Activated naive CD8-positive, alpha-beta T cell treated with anti-CD3 and anti-CD28 coated beads, Interleukin-2, amount 50 U/mL, for 24 hours (primary cell): ENCODE data around the gene NAXE.
A peak's percentile ranks its signal among the peaks of the same experiment; 100 is the strongest.

ENCODE experiments used
- ATAC-seq: fragments of 150-1000 bp; cut with Tn5 transposase; one replicate; pipeline ENCODE4 v1.10.0; 2021
- DNase-seq: peaks from one replicate; pipeline ENCODE4 v3.0.0; 2021
- H3K27ac Mint-ChIP-seq: one replicate; pipeline ENCODE4 v1.8.0; 2021; ENCODE audit warnings: mild to moderate bottlenecking, mixed read lengths
- H3K27me3 Mint-ChIP-seq: one replicate; pipeline ENCODE4 v1.8.0; 2021; ENCODE audit warnings: mixed read lengths
- H3K36me3 Mint-ChIP-seq: one replicate; pipeline ENCODE4 v1.8.0; 2021; ENCODE audit warnings: low read depth, mixed read lengths
- H3K4me1 Mint-ChIP-seq: one replicate; pipeline ENCODE4 v1.8.0; 2021; ENCODE audit warnings: mixed read lengths
- H3K4me3 Mint-ChIP-seq: one replicate; pipeline ENCODE4 v1.8.0; 2021; ENCODE audit warnings: mild to moderate bottlenecking, moderate library complexity, mixed read lengths
- H3K9me3 Mint-ChIP-seq: one replicate; pipeline ENCODE4 v1.8.0; 2021; ENCODE audit warnings: mixed read lengths

Gene NAXE

DNA sequence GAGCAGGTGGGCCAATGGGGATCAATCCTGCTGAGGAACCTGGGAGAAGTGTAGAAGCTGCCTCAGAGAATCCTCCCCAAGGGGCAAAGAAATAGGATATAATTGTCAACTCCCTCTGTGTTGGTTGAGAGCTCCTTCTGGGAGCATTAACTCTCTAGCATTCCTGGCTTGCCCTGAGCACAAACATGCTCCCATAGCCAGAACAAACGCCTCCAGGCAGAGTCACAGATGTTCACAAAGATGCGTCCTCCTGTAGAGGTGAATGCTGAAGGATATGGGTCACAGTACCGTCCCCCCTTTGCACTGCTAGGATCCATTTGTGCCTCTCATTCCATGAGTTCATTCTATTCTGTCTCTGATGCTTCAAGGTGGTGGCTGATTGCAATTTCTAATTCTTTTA, 40.8 kb downstream of the NAXE start:
- H3K27me3 Mint-ChIP-seq: peaks cover 59% of the 10 kb centered on the region
- ATAC-seq: no peak
- no peak for DNase-seq
- H3K4me3 Mint-ChIP-seq: no peak overlapping the region
- H3K4me1 Mint-ChIP-seq: no peaks in the 10 kb centered on the region
- H3K9me3 Mint-ChIP-seq: no peaks in the 10 kb centered on the region
- no peaks in the 10 kb centered on the region for H3K36me3 Mint-ChIP-seq
- no peak overlapping the region for H3K27ac Mint-ChIP-seq

DNA sequence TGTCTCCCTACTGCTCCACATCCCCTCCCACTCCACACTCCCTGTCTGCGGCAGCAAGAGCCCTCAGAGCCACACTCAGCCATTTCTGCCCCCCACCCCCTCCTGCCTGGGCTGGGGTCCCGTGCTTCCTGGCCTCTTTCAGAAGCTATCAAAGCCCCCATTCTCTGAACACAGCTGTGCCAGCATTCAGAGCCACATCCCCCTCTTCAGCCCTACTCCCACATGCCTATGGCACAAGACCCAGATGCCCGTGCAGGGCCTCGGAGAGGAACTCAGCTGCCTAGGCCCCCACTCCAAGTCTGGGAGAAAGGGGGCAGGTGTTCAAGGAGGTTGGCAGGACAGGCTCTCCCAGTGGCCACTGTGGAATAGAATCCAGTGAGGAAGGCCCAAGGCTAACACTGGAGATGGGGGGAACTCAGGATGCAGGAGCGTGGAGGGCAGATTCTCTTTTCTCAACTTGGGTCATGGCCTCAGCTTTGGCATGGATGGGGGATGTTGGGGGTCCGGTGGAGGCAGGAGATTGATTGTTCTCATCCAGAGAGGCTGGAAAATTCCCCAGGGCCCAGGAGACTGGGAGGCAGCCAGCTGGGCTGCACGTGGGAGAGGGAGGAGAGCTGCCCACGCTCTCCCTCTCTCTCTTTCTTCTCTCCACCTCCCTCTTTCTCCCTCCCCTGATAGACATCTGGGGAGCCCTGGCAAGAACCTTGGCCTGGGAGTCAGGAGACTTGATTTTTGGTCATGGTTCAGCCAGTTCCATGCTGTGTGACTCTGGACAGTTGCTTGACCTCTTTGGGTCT, 46.8 kb downstream of the NAXE start:
- Mint-ChIP-seq H3K27ac (no peak overlapping the region), H3K36me3 (no peaks in the 10 kb centered on the region), H3K4me3 (no peak overlapping the region), H3K9me3 (no peaks in the 10 kb centered on the region), H3K27me3 (peaks cover 70% of the 10 kb centered on the region), H3K4me1 (peaks cover 17% of the 10 kb centered on the region)
- DNase-seq: no peak
- no peak for ATAC-seq

DNA sequence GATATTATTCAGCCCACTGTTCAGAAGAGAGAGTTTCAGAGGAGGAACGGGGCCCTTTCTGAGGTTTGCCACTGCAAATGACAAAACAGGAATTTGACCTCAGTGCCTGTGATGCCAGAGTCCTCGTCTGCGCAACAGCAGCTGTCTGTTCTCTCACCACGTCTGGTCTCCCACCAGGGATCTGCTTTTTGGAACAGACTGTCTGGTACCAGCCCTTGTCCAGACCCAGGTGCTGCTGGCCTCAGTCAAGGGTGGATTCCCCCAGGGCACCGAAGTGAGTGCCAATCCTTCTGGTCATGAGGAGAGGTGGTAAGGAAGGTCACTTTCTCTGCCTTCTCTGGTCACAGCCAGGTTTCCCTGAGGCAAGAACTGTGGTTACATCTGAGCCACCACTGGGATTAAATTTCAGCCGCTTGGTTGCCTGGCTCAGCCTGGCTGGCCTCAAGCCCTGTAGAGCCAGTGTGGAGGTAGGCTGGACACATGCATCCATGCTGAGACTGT, 48.1 kb downstream of the NAXE start:
- DNase-seq (no peak), ATAC-seq (no peak)
- H3K9me3 Mint-ChIP-seq: no peaks in the 10 kb centered on the region
- no peak overlapping the region for H3K4me3 Mint-ChIP-seq
- H3K4me1 Mint-ChIP-seq: peaks cover 22% of the 10 kb centered on the region
- H3K27me3 Mint-ChIP-seq: peaks cover 77% of the 10 kb centered on the region
- no peaks in the 10 kb centered on the region for H3K36me3 Mint-ChIP-seq
- no peak overlapping the region for H3K27ac Mint-ChIP-seq

DNA sequence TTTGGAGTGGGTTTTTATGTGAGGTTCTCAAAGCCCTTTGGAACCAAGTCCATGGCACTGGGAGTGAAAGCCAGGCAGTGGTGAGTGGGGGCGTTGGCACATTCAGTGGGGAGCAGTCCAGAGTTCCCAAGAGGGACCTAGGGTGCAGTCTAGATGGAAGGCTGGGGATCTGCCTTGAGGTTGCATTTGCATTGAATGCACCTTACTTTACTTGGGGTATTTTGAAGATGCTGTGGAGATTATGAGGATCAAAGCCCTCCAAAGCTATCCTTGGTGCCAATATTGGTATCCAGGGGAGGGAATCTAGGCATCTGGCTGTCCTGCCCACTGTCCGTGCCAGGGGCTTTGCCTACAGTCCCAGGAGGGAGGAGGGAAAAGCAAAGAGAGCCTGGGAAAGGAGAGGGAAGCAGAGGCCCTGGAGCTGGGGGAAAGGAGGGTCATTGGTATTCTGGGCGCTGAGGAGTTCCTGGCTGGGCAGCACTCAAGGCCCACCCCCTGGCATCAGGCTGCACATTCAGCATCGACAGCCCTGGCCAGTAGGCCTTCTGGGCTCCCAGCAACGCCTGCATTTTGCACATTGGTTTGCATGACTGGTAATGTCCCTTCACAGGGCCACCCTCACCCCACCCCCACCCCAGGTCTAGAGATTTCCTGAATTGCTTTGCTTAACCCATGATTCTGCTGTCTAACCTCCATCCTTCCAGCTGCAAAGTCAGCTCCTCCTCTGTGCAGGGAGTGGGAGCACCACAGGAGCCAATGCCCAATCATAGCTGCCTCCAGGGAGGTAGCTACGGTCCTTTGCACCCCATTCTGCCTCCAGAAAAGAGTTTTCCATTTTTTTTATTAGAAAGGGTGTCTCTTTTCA, 49.5 kb downstream of the NAXE start:
- ATAC-seq (no peak), DNase-seq (no peak)
- Mint-ChIP-seq H3K4me1 (peaks cover 22% of the 10 kb centered on the region), H3K27me3 (peaks cover 82% of the 10 kb centered on the region), H3K4me3 (peak overlapping the region; percentile 35), H3K9me3 (no peaks in the 10 kb centered on the region), H3K36me3 (no peaks in the 10 kb centered on the region), H3K27ac (no peak overlapping the region)

DNA sequence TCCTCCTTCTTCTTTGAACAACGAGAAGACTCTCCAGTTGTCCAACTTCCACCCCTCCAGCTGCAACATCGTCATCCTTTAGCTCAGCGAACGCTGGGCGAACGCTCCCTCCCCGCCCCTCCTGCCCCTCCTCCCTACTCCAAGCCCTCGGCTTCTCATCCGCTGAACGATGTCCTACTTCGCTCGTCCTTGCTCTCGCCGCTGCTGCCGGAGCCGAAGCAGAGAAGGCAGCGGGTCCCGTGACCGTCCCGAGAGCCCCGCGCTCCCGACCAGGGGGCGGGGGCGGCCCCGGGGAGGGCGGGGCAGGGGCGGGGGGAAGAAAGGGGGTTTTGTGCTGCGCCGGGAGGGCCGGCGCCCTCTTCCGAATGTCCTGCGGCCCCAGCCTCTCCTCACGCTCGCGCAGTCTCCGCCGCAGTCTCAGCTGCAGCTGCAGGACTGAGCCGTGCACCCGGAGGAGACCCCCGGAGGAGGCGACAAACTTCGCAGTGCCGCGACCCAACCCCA, 50.2 kb downstream of the NAXE start, which contains the start of gene BCAN:
TSS of gene BCAN (plus strand) at position 357 of the 504 bp plus-strand sequence. CDS start 3,938 bp downstream, outside the sequence.
- Mint-ChIP-seq H3K27me3 (peaks cover 79% of the 10 kb centered on the region), H3K36me3 (no peaks in the 10 kb centered on the region), H3K4me3 (peak within 1 kb of the TSS; percentile 35), H3K27ac (no peak within 1 kb of the TSS), H3K9me3 (no peaks in the 10 kb centered on the region), H3K4me1 (peaks cover 22% of the 10 kb centered on the region)
- no peak for ATAC-seq
- DNase-seq: peak; percentile 23

DNA sequence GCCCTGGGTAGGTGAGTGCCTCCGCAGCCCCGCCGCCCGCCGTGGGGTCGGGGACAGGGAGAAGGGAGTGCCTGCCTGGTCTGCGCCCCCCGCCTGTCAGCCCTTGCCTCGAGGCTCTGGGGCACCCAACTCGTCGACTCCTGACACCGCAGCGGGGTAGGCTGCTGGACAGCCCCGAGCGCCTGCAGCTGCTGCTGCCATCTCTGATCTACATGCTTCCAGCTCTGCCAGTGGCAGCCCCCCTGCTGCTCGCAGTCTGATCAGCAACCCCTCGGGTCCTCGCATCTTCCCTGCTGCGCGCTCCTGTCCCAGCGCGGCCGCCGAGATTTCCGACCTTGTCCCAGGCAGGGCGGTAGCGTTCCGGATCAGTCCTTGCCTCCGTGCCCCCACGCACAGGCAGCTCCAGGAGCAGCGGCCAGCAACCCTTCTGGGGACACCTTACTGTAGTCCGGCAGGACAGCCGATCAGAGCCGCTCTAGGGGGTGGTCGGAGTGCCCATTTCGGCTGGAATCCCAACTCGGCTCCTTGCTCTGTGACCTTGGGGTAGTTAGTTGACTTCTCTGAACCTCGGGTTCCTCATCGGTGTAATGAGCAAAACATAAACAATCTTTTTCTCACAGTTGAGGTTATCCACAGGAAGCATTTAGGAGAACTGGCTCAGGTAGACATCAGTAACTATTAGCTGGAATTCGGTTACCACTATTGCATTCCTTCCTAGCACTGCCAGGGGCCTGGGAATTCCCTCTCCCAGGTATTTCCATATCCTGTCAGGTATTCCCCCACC, 50.9 kb downstream of the NAXE start:
- ATAC-seq: no peak
- Mint-ChIP-seq H3K4me3 (peak overlapping the region; percentile 17), H3K36me3 (no peaks in the 10 kb centered on the region), H3K4me1 (peaks cover 22% of the 10 kb centered on the region), H3K27me3 (peaks cover 85% of the 10 kb centered on the region), H3K9me3 (no peaks in the 10 kb centered on the region), H3K27ac (no peak overlapping the region)
- no peak for DNase-seq

GRCh38 chr1:156643049-156643777, 51.6 kb downstream of the NAXE start:
- H3K27me3 Mint-ChIP-seq: peaks cover 89% of the 10 kb centered on the region

DNA sequence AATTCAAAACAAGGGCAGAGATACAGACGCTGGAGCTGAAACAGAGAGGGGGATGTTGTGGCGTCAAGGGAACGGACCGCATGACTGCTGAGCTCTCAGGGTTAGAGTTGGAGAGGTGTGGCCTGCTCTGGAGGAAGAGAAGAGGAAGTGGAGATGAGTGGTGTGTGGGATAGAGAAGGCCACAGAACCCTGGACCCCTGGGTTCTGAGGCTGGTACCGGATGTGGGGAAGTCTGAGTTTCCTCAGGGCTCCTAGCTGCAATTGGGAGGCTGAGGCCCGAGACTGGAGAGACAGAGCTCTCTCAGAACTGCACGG, 52.2 kb downstream of the NAXE start:
- H3K4me3 Mint-ChIP-seq: no peak overlapping the region
- no peaks in the 10 kb centered on the region for H3K36me3 Mint-ChIP-seq
- peaks cover 90% of the 10 kb centered on the region for H3K27me3 Mint-ChIP-seq
- peak; percentile 25 for DNase-seq
- H3K27ac Mint-ChIP-seq: no peak overlapping the region
- no peaks in the 10 kb centered on the region for H3K9me3 Mint-ChIP-seq
- peaks cover 22% of the 10 kb centered on the region for H3K4me1 Mint-ChIP-seq
- ATAC-seq: peak; percentile 67

More at GRCh38 chr1:156643049-156643777, 51.6 kb downstream of the NAXE start:
- no peaks in the 10 kb centered on the region for H3K9me3 Mint-ChIP-seq
- H3K27ac Mint-ChIP-seq: no peak overlapping the region
- H3K4me3 Mint-ChIP-seq: no peak overlapping the region
- DNase-seq (no peak), ATAC-seq (no peak)
- H3K4me1 Mint-ChIP-seq: peaks cover 22% of the 10 kb centered on the region
- no peaks in the 10 kb centered on the region for H3K36me3 Mint-ChIP-seq
